HG03103 (cell line): ENCODE results near the gene MTRF1.

Experiments
- ATAC-seq: cut with Tn5 transposase; IDR thresholded peaks from one replicate; pipeline ENCODE4 v1.9.1; 2021; ENCODE audit warnings: low read depth; ENCODE audit not compliant: unreplicated experiment

Gene MTRF1

GRCh38 chr13:41231025-41231677 lies 32.2 kb downstream of the MTRF1 start:
- no peak for ATAC-seq

- no peak for ATAC-seq
These were observed 34.0 kb downstream of the MTRF1 start for GRCh38 chr13:41229356-41229755.

DNA sequence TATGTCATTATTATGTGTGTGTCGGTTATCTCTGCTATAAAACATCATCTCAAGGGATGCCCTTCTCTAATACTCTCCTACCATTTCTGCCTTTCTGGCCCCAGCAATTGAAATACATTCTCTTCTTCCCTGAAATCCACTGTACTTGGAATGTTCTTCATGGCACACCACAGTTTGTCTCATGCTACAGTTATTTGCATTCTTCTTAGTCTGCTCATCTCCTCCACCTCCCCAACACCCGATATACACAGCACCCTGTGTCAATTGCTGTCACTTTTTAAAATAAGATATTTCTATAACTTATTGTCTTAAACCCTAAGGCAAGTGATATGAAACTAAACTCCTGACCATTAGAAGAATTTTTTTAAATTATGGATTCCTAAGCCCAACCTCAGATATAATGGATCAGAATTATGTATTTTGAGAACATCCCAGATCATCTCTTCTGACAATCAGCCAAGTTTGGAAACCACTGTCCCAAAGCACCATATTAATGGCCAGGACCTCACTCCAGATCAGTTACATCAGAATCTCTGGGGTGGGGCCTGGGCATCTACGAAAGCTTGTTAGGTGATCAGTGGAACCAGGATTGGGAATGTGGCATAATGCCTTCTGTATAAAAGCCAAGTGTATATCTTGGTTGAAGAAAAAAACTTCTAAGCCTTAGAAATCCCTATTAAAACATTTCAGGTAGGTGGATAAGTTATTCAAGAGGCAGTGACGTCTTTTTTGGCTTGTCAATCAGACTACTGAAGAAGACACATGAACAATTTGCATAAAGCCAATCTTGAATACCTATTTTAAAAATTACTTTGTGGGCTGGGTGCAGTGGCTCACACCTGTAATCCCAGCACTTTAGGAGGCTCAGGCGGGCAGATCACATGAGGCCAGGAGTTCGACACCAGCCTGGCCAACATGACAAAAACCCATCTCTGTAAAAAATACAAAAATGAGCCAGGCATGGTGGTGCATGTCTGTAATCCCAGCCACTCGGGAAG lies 39.0 kb downstream of the MTRF1 start:
- ATAC-seq = no peak

GRCh38 chr13:41222259-41222852 lies 41.0 kb downstream of the MTRF1 start:
- peak; percentile 61 for ATAC-seq

- no peak for ATAC-seq
These were observed 43.0 kb downstream of the MTRF1 start for GRCh38 chr13:41220401-41220800.

DNA sequence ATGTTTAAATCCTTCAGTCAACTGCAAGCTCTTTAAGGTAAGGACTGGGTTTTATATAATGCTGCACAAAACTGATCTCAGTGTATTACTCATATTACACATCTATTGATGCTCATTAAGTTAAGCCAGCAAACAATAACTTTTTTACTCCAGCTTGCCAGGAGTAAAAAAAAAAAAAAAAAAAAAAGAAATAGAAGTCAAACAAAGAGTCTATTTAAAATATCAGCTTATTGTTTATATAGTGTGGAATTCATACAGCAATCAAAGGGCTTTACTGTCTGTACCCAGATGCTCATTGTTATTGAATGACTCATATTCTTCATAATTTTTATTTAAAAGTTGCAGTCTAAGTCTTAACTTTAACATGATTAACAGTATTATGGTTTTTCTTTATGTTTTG lies 47.2 kb downstream of the MTRF1 start:
- ATAC-seq = no peak

- no peak for ATAC-seq
These were observed 49.5 kb downstream of the MTRF1 start for GRCh38 chr13:41213919-41214318.

- ATAC-seq = no peak
These were observed 50.1 kb downstream of the MTRF1 start for GRCh38 chr13:41213316-41213715.

DNA sequence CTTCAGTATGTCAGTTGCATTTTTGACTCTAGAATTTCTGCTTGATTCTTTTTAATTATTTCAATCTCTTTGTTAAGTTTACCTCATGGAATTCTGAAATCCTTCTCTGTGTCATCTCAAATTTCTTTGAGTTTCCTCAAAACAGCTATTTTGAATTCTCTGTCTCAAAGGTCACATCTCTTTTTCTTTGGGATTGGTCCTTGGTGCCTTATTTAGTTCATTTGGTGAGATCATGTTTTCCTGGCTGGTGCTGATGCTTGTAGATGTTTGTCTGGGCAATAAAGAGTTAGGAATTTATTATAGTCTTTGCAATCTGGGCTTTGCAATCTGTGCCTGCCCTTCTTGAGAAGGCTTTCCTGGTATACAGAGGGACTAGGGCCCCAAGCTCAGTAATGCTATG lies 50.5 kb downstream of the MTRF1 start:
- ATAC-seq = no peak

DNA sequence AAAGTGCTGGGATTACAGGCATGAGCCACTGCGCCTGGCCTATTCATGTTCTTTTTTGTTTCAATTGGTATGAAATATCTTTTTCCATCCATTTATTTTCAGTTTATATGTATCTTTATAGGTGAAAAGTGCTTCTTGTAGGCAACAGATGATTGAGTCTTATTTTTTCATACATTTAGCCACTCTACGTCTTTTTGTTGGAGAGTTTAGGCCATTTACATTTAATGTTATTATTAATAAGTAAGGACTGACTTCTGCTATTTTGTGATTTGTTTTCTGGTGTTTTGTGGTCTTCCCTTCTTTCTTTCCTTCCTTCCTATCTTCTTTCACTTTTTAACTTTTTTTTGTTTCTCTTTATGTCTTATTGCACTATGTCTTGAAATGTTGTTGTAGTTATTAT lies 52.3 kb downstream of the MTRF1 start:
- ATAC-seq = no peak

- no peak for ATAC-seq
These were observed 56.9 kb downstream of the MTRF1 start for GRCh38 chr13:41206467-41206866.

- ATAC-seq = no peak
These were observed 59.6 kb downstream of the MTRF1 start for GRCh38 chr13:41203810-41204209.

GRCh38 chr13:41200126-41200525 lies 63.2 kb downstream of the MTRF1 start:
- ATAC-seq = no peak

DNA sequence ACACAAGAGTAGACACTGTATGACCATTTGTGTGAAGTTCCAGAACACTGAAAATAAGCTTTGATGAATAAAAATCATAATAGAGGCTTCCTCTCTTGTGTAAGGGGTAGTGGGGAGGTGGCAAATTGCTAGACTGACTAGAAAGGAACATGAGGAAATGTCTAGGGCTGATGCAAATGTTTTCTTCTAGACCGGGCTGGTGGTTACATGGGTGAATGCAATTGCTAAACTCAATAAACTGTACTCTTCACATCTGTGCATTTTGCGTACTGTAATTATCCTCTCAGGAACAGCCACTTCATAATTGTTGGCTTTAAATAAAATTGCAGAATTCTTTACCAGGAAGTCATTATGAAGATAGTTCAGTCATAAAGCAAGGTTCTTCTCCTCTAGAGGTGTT lies 63.9 kb downstream of the MTRF1 start:
- ATAC-seq = no peak

DNA sequence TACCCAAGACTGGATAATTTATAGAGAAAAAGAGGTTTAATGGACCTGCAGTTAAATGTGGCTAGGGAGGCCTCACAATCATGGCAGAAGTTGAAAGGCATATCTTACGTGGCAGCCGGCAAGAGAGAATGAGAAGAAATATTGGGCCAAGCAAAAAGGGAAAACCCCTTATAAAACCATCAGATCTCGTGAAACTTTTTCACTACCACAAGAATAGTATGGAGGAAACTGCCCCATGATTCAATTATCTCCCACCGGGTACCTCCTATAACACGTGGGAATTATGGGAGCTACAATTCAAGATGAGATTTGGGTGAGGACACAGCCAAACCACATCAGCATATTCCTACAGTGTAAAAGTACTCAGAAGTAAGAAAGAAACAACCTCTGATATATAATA lies 64.3 kb downstream of the MTRF1 start:
- ATAC-seq = no peak

- no peak for ATAC-seq
These were observed 66.8 kb downstream of the MTRF1 start for GRCh38 chr13:41196620-41197019.

GRCh38 chr13:41196011-41196410 lies 67.4 kb downstream of the MTRF1 start:
- ATAC-seq = no peak

GRCh38 chr13:41193919-41194824 lies 69.2 kb downstream of the MTRF1 start, which contains the start of gene KBTBD7:
TSS of gene KBTBD7 (minus strand) at chr13:41194569. CDS start at chr13:41194257, 312 bp downstream.
- peak; percentile 96 for ATAC-seq

DNA sequence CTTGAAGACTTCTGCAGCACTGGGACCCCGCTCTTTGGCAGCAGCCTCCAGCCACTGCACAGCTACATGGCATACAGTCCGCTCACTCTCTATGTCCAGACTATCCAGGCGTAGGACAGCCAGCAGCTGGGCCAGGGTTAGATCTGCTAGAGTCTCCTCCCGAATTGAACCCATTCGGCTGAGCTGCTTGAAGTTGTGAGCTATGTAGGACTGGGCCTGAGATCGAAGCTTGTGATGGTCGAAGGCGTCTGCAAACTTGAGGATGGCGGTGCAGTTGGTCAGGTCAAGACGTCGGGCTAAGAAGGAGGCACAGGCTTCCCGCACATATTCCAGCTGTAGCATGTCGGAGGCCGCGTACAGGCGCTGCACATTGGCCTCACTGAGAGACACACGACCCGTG lies 69.9 kb downstream of the MTRF1 start:
- no peak for ATAC-seq

- no peak for ATAC-seq
These were observed 74.8 kb downstream of the MTRF1 start for GRCh38 chr13:41188584-41188983.
